Measurements from ENCODE around the gene NEK9.

The NEK9 gene

DNA sequence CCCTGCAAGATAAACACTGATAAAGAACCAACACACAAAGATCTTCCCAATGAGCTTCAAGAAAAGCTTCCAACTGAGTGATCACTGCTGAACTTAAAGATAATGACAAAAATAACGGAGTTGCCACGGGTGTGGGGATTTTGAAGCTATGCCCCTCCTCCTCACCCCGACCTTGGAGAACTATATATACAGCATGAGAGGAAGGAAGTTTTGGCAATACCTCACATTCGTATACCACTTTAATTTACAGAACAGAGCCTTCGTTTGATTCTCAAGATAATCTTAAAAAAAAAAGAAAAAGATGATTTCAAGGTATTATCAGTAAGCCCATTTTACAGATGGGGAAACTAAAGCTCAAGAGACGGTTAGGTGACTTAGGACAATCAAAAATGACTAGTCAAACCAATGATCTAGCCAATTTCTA is 715 bp downstream of the NEK9 start:
- no peak for DNase-seq (ENCODE audit: low read depth)
- peak overlapping the region; percentile 80 for H3K4me3 ChIP-seq (ENCODE audit: low read length)
- TF ChIP-seq, protein P1, sequence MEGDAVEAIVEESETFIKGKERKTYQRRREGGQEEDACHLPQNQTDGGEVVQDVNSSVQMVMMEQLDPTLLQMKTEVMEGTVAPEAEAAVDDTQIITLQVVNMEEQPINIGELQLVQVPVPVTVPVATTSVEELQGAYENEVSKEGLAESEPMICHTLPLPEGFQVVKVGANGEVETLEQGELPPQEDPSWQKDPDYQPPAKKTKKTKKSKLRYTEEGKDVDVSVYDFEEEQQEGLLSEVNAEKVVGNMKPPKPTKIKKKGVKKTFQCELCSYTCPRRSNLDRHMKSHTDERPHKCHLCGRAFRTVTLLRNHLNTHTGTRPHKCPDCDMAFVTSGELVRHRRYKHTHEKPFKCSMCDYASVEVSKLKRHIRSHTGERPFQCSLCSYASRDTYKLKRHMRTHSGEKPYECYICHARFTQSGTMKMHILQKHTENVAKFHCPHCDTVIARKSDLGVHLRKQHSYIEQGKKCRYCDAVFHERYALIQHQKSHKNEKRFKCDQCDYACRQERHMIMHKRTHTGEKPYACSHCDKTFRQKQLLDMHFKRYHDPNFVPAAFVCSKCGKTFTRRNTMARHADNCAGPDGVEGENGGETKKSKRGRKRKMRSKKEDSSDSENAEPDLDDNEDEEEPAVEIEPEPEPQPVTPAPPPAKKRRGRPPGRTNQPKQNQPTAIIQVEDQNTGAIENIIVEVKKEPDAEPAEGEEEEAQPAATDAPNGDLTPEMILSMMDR (conservative IDR thresholded peaks at IDR 0.05; ENCODE audit: low read length) = no peak

DNA sequence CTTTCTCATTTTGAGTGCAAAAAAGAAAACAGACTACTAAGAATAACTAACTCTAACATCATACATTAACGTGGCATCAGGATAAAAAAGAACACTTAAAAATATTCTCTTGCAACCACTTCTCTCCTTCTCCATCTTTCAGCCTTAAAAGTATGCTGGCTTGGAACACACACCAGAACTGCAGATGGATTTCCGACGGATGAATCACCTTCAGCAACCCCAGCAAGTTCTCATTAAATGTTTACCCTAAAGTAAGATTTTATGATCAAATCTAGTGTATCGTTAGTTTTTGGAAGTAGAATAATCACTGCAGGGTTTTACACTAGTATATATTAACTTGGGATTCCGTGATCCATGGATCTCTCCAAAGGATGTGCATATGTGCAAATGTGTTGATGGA is 1.2 kb downstream of the NEK9 start:
- peak overlapping the region; percentile 80 for H3K4me3 ChIP-seq (ENCODE audit: low read length)
- TF ChIP-seq, protein P1 (conservative IDR thresholded peaks at IDR 0.05; ENCODE audit: low read length) = no peak
- DNase-seq (ENCODE audit: low read depth) = peak; percentile 77

DNA sequence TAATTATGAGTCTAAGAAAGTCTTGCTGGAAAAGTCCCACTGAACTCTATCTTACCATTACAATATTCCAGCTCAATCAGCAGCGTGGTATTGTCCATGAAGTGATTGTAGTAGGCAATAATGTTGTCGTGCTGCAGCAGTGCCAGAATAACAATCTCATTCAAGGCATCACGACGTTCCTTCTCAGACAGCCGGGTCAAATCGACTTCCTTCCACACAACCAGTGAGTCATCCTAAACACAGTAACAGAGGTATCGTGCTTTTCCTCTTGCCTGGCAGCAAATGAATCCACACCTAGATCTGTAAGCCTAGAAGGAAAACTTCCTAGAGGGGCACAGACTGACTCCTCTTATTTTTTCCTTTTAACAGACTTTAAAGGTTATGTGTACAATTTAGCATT is 2.9 kb downstream of the NEK9 start:
- no peak overlapping the region for H3K4me3 ChIP-seq (ENCODE audit: low read length)
- DNase-seq (ENCODE audit: low read depth) = peak; percentile 58
- TF ChIP-seq, protein P1 (conservative IDR thresholded peaks at IDR 0.05; ENCODE audit: low read length) = no peak

DNA sequence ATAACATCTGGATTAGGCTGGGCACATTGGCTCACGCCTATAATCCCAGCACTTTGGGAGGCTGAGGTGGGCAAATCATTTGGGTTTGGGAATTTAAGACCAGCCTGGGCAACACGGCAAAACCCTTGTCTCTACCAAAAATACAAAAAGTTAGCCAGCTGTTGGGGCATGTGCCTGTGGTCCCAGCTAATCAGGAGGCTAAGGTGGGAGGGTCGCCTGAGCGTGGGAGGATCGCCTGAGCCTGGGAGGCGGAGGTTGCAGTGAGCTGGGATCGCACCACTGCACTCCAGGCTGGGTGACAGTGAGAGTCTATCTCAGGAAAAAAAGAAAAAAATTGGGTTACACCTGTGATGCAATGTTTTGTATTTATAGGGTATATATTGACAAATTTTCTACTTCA is 5.3 kb downstream of the NEK9 start:
- no peak for DNase-seq (ENCODE audit: low read depth)
- TF ChIP-seq, protein P1 (conservative IDR thresholded peaks at IDR 0.05; ENCODE audit: low read length) = no peak
- H3K4me3 ChIP-seq (ENCODE audit: low read length) = no peak overlapping the region

DNA sequence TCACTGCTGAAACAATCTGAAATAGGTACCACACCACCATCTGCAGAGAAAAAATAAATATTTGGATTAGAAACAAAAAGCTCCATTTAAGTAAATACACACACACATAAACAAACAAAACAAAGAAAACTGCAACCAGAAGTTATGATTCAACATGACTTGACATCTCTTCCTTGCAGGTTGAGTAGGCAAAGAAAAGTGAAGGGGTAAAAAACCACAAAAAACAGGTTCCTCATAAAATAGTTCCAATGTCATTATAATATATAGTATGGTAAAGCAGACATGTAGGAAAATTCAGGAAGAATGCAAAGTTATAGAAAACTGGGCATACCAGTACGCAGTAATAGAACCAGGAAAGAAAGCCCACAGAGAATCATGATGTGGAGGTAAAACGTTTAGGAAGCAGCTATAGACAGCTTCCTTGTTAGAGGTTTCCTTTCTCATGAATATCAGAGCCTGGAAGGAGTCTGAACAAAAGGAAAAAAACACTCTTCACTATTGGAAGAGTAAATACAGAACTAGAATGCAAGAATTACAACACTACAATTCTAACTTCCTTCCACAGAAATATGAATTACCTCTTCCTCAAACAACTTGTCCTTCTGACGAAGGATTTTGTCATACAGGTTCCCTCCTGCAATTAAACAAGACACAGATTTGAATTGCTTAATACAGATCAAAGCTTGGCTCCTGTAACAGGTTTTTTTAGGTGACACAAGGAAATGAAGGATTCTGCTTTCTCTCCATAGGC is 6.1 kb downstream of the NEK9 start:
- H3K4me3 ChIP-seq (ENCODE audit: low read length) = no peak overlapping the region
- DNase-seq (ENCODE audit: low read depth) = no peak
- TF ChIP-seq, protein P1 (conservative IDR thresholded peaks at IDR 0.05; ENCODE audit: low read length) = no peak

DNA sequence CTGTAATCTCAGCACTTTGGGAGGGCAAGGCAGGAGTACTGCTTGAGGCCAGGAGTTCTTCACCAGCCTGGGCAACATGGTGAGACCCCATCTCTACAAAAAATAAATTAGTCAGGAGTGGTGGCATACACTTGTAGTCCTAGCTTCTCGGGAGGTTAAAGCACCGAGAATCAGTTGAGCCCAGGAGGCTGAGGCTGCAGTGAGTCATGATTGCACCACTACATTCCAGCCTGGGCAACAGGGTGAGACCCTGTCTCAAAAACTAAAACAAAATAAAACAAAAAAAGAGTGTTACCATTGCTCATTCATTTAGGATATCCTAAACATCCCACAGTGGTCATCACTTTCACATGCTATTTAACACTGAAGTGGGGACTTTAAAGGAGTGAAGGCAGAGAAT is 7.8 kb downstream of the NEK9 start:
- no peak overlapping the region for H3K4me3 ChIP-seq (ENCODE audit: low read length)
- peak; percentile 6 for DNase-seq (ENCODE audit: low read depth)
- TF ChIP-seq, protein P1 (conservative IDR thresholded peaks at IDR 0.05; ENCODE audit: low read length) = no peak

DNA sequence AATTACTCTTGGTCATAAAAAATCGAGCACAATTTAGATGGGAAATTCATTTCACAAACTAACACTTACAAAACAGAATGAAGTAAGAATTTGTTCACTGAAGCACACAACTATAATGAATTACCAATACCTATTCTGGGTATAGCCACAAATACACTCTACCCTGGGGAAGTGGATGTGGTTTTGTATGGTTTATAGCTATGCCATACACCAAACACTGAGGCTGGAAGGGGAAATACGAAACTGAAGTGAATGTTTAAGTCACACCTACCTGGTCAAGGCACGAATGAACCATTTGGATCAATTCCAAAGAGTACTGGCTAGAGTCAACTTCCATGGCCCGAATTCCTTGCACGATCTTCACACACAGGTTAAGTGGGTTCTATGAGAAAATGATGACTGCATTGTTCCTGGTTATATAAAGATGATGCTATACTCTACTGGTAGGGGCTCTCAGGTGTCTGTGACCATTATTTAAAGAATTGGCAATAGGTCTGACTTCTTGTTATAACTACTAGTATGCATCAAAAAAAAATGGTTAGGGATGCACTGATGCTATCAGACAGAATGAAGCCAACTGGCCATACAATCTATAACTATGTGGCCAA is 12.8 kb downstream of the NEK9 start:
- DNase-seq (ENCODE audit: low read depth) = no peak
- H3K4me3 ChIP-seq (ENCODE audit: low read length) = no peak overlapping the region
- TF ChIP-seq, protein P1 (conservative IDR thresholded peaks at IDR 0.05; ENCODE audit: low read length) = no peak

All from AG10803 (cell line).